ENCODE data around the gene BHLHE40. TPM values are rescaled to one million over a fixed set of nuclear protein-coding genes. Genes with fewer than 3 reads are reported as not detected.

The BHLHE40 gene
- total and polyA plus RNA-seq, 2 of the 13 experiments (the other 11 are each of a cell fraction or from before 2014, with no cell fraction given), result 1.8 to 51.0 TPM

GRCh38 chr3:5016211-5017161 lies 37.2 kb downstream of the BHLHE40 start (continued):
- TF ChIP-seq ZBTB2 (CRISPR knock-in tag; IDR thresholded peaks at IDR 0.05; ENCODE audit: low read depth) (no peak), RFX1 (IDR thresholded peaks at IDR 0.05) (no peak), ZNF543 (CRISPR knock-in tag; IDR thresholded peaks at IDR 0.05) (no peak), REPIN1 (CRISPR knock-in tag; IDR thresholded peaks at IDR 0.05; ENCODE audit: borderline replicate concordance, low read depth) (no peak), ZNF556 (CRISPR knock-in tag; IDR thresholded peaks at IDR 0.05; ENCODE audit: borderline replicate concordance) (0 out of 2 replicates have a peak, but pooled peaks have one; percentile 39), ZFP62 (CRISPR knock-in tag; IDR thresholded peaks at IDR 0.05) (no peak), GFI1 (CRISPR knock-in tag; IDR thresholded peaks at IDR 0.05; ENCODE audit: borderline replicate concordance) (no peak), ZNF326 (CRISPR knock-in tag; IDR thresholded peaks at IDR 0.05; ENCODE audit: borderline replicate concordance) (no peak), ZXDC (CRISPR knock-in tag; IDR thresholded peaks at IDR 0.05) (no peak), BRCA1 (CRISPR knock-in tag; IDR thresholded peaks at IDR 0.05) (no peak), SMAD9 (CRISPR knock-in tag; IDR thresholded peaks at IDR 0.05) (no peak; the same call in 1 of the 2 replicates), RBAK (CRISPR knock-in tag; IDR thresholded peaks at IDR 0.05) (no peak), THRA (CRISPR knock-in tag; IDR thresholded peaks at IDR 0.05; ENCODE audit: borderline replicate concordance) (peak; percentile 59; the same call in 1 of the 2 replicates), ZNF34 (CRISPR knock-in tag; IDR thresholded peaks at IDR 0.05; ENCODE audit: borderline replicate concordance) (no peak), ZNF530 (CRISPR knock-in tag; IDR thresholded peaks at IDR 0.05; ENCODE audit: low read depth) (no peak), SMAD1 (CRISPR knock-in tag; IDR thresholded peaks at IDR 0.05; ENCODE audit: borderline replicate concordance, low read depth) (no peak), KLF9 (CRISPR knock-in tag; IDR thresholded peaks at IDR 0.05; ENCODE audit: low read depth) (no peak), PAXIP1 (CRISPR knock-in tag; conservative IDR thresholded peaks at IDR 0.05) (peak; percentile 73)
